GM12875 (cell line): ENCODE results near the gene SLC44A2.

Source experiments
- H3K4me3 ChIP-seq: one replicate; pipeline ENCODE4 v1.5.1; 2011; ENCODE audit warnings: low read depth, low read length, control low read depth
- TF ChIP-seq, protein P1 (sequence below): IDR thresholded peaks from 2 replicates; pipeline ENCODE4 v1.5.1; 2011; ENCODE audit warnings: low read depth, mild to moderate bottlenecking, control low read depth, inconsistent platforms, low read length, moderate library complexity, borderline replicate concordance; ENCODE audit not compliant: insufficient read depth

The SLC44A2 gene

DNA sequence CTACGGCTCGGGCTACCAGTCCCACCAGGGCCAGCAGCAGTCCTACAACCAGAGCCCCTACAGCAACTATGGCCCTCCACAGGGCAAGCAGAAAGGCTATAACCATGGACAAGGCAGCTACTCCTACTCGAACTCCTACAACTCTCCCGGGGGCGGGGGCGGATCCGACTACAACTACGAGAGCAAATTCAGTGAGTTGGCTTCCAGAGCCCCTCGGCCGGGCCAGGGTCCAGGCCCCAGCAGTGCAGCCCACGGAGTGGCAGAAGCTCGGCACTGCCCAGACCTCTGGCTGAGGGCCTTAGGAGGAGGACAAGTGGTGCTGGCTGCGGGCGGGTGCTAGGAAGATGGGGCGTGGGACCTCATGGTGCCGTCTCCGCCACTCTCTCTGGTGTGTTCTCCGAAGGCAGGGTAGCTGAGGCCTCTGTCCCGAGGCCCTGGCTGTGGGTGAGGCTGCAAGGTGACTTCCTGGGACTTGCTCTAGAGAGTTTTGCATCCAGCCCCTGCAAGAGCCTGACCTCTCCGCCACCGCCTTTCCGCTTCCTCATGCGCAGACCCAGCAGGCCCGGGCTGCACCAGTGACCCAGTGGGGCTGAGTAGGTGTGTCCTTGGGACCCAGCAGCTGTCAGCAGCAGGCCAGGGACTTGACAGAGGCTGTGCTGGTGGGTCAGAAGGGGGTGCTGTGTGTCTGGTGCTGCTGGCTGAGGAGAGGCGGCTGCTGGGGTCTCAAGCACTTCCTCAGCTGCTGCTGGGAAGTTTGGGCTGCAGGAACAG lies 62.4 kb downstream of the SLC44A2 start:
- TF ChIP-seq, protein P1, sequence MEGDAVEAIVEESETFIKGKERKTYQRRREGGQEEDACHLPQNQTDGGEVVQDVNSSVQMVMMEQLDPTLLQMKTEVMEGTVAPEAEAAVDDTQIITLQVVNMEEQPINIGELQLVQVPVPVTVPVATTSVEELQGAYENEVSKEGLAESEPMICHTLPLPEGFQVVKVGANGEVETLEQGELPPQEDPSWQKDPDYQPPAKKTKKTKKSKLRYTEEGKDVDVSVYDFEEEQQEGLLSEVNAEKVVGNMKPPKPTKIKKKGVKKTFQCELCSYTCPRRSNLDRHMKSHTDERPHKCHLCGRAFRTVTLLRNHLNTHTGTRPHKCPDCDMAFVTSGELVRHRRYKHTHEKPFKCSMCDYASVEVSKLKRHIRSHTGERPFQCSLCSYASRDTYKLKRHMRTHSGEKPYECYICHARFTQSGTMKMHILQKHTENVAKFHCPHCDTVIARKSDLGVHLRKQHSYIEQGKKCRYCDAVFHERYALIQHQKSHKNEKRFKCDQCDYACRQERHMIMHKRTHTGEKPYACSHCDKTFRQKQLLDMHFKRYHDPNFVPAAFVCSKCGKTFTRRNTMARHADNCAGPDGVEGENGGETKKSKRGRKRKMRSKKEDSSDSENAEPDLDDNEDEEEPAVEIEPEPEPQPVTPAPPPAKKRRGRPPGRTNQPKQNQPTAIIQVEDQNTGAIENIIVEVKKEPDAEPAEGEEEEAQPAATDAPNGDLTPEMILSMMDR, result no peak

DNA sequence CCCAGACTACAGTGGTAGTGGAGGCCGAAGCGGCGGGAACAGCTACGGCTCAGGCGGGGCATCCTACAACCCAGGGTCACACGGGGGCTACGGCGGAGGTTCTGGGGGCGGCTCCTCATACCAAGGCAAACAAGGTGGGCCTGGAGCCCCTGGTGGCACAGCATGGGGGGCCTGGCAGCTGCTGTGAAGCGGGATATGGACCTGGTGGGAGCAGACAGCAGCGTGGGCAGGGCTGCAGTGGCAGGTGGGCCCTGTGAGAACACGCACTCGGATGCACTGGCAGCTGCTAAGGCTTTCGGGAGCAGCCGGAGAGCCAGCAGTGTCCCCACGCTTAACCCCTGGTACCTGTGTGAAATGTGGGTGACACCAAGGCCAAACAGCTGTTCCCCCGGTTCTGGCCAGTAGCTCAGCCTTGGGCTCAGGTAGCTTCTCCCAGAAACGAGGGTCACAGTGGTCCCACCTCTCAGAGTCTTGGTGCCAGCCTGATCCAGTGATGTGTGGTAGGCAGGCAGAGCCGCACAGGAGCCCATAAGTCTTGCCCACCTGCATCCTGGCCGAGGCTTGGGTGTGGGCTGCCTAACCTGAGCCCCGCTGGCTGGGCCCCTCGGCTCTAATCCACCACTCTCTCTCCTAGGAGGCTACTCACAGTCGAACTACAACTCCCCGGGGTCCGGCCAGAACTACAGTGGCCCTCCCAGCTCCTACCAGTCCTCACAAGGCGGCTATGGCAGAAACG lies 63.4 kb downstream of the SLC44A2 start:
- TF ChIP-seq, protein P1, result no peak
- no peak overlapping the region for H3K4me3 ChIP-seq

More for the DNA sequence above, 62.4 kb downstream of the SLC44A2 start:
- H3K4me3 ChIP-seq, result no peak overlapping the region

DNA sequence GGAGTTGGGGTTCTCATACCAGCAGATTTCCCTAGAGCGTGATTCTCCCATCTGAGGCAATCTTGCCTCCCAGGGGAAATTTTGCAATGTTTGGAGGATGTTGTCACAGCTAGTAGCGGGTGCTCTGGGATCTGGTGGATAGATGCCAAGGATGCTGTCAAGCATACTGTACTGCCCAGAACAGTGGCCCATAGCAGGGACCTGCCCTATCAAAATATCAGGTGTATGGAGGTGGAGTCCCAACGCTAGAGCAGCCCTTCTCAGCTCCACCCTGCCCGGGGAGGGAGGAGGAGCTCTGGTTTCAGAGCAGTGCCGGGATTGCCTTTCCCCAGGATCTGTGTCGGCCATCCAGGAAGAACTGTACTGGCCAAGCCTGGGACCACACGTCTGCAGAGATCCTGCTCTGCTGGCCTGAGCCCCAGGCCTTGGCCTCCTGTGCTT lies 65.0 kb downstream of the SLC44A2 start:
- no peak overlapping the region for H3K4me3 ChIP-seq
- TF ChIP-seq, protein P1, result no peak

DNA sequence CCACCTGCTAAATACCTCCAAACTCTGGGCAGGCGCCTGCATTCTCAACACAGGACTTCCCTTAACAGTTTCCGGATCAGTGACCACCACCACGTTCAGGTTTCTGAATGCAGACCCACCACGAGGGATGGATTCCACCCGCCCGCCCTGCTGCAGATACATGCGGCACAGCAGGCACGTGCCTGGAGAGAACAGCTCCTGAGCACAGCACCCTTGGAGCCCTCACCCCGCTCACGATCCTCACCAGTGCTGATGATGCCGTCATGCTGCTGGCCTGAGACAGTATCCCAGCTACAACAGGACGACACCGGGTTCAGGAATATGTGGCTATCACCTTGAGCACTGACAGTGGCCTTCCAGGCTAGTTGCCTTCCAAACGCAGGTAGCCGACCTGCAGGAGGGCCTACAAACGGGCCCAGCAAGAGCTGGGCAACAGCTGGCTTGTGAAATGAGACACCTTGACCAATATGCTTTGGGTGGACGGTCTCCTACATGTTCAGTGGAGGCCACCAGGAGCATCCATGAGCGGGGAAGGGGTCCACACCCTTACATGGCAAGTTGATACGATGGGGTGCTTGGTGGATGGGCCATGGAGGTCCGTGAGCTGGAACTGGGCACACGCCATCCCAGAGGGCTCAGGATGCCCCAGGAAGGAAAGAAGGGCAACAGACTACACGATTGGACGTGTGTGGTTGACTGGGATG lies 66.0 kb downstream of the SLC44A2 start:
- TF ChIP-seq, protein P1, result no peak
- H3K4me3 ChIP-seq, result no peak overlapping the region

DNA sequence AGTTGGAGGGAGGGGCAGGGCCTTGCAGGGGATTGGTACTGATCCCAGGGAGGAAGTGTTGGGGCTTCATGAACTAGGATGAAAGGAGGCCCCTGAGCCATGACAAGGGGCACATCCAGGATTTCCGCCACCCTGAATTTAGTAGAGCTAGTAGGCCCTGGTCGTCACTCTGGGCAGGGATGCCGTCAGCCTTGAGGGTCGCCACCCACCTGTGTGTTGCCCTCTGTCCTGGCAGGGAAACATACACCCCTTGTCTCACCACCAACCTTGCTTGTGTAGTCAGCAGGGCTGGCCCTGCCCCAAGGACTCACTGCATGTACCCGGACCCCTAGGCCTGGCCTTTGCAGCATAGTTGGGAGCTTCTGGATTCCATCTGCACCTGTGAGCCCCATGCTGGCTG lies 66.5 kb downstream of the SLC44A2 start:
- H3K4me3 ChIP-seq, result no peak overlapping the region
- TF ChIP-seq, protein P1, result no peak

DNA sequence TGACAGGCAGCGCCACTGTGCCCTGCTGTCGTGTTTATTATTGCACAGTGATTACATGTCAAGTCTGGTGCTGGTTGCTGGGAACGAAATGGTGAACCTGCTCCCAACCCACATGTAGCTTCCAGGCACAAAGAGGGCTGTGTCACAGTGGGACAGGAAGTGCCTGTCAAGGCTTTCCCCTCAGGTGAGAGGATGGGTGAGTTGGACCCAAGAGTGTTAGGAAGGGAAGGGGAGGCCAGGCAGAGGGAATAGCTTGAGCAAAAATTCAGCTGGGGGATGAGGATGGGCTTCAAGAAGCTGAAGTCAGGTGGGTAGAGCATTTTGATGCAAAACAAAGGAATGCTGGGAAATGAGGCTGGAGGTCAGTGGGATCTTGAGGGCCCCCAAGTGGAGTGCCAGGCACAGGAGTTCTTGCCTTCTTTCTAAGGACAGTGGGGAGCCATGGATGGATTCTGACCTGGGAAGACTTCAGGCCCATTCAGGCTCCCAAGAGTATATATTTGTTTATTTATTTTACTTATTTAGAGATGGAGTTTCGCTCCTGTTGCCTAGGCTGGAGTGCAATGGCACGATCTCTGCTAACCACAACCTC lies 67.4 kb downstream of the SLC44A2 start:
- TF ChIP-seq, protein P1, result no peak
- H3K4me3 ChIP-seq, result no peak overlapping the region
